SK-N-SH (cell line): ENCODE measurements around the gene SCYL1.
A peak's percentile ranks its signal among the peaks of the same experiment; 100 is the strongest.

Experiments used
- CTCF ChIP-seq: fragments of 200-600 bp; sonication (generic); IDR thresholded peaks from 2 replicates; pipeline ENCODE4 v1.6.1; 2017; ENCODE audit warnings: antibody characterized with exemption, mild to moderate bottlenecking, moderate library complexity
- ELF1 ChIP-seq: IDR thresholded peaks from 2 replicates; pipeline ENCODE4 v1.4.0; 2012
- EP300 ChIP-seq, 2 experiments: IDR thresholded peaks; 2 replicates each; pipeline versions ENCODE4 v1.4.0 to v1.6.1; 2012; ENCODE audit warnings: borderline replicate concordance in 1 of 2, low read depth in 1 of 2, low read length in 1 of 2
- GABPA ChIP-seq: IDR thresholded peaks from 2 replicates; pipeline ENCODE4 v1.4.0; 2012; ENCODE audit warnings: low read depth, mild to moderate bottlenecking
- POLR2AphosphoS5 ChIP-seq: IDR thresholded peaks from 2 replicates; pipeline ENCODE4 v1.6.1; 2012; ENCODE audit warnings: low read depth, low read length
- RAD21 ChIP-seq: IDR thresholded peaks from 2 replicates; pipeline ENCODE4 v1.6.1; 2012; ENCODE audit warnings: mild to moderate bottlenecking, low read length
- REST ChIP-seq: IDR thresholded peaks from 2 replicates; pipeline ENCODE4 v1.6.1; 2012; ENCODE audit warnings: mild to moderate bottlenecking, low read depth, low read length, moderate library complexity
- TAF1 ChIP-seq: IDR thresholded peaks from 2 replicates; pipeline ENCODE4 v1.6.1; 2012; ENCODE audit warnings: low read depth, mild to moderate bottlenecking, low read length, moderate library complexity, borderline replicate concordance
- USF1 ChIP-seq: IDR thresholded peaks from 2 replicates; pipeline ENCODE4 v1.4.0; 2012; ENCODE audit warnings: low read depth, borderline replicate concordance
- YY1 ChIP-seq: IDR thresholded peaks from 2 replicates; pipeline ENCODE4 v1.4.0; 2012; ENCODE audit warnings: low read depth, mild to moderate bottlenecking
- ZBTB33 ChIP-seq: IDR thresholded peaks from 2 replicates; pipeline ENCODE4 v1.4.0; 2012; ENCODE audit warnings: low read depth, borderline replicate concordance

GRCh38 chr11:65489035-65489705 is 35.7 kb upstream of the SCYL1 start:
- TF ChIP-seq USF1: peak; percentile 66; the same call in 1 of the 2 replicates
- TF ChIP-seq CTCF: no peak
- TF ChIP-seq REST: 0 out of 2 replicates have a peak, but pooled peaks have one; percentile 25
- no peak for TF ChIP-seq GABPA
- no peak for TF ChIP-seq ELF1
- no peak for TF ChIP-seq RAD21
- TF ChIP-seq POLR2AphosphoS5: no peak
- TF ChIP-seq TAF1: peak; percentile 40; the same call in 1 of the 2 replicates
- TF ChIP-seq EP300 (IDR thresholded peaks at IDR 0.05; ENCODE audit: borderline replicate concordance in 1 of 2, low read depth in 1 of 2, low read length in 1 of 2): peak; percentile 10 to 79; a peak in 1 of 4 replicates
- no peak for TF ChIP-seq ZBTB33
- TF ChIP-seq YY1: no peak
